Right lobe of liver (tissue), 6 donors: ENCODE data around the gene KRT4. TPM values are rescaled to one million over a fixed set of nuclear protein-coding genes. Genes with fewer than 3 reads are reported as not detected.

Experiments
- ATAC-seq, 4 donors: fragments of 200-7000 bp; cut with Tn5 transposase; one replicate each; pipeline ENCODE4 v1.9.1; 2020; ENCODE audit warnings: mild to moderate bottlenecking in 4 of 4, moderate library complexity in 4 of 4
- DNase-seq, 3 donors: peaks; one replicate each; pipeline ENCODE4 v3.0.0-alpha.2; 2020
- H3K27ac ChIP-seq, 3 donors: fragments of 200-600 bp; one replicate each; pipeline ENCODE4 v1.8.0; 2022
- H3K27me3 ChIP-seq, 2 donors: fragments of 200-600 bp; one replicate each; pipeline ENCODE4 v1.8.0; 2022
- H3K36me3 ChIP-seq, 4 donors: fragments of 200-600 bp; sonication (generic) in 1 of 4; one replicate each; pipeline versions ENCODE4 v1.5.1 to v1.8.0; 2017 to 2022; ENCODE audit warnings: control low read depth in 1 of 4
- H3K4me1 ChIP-seq, 4 donors: fragments of 200-600 bp; sonication (generic) in 1 of 4; one replicate each; pipeline versions ENCODE4 v1.5.1 to v1.8.0; 2017 to 2022; ENCODE audit warnings: control low read depth in 1 of 4
- H3K4me3 ChIP-seq, 3 donors: fragments of 200-600 bp; one replicate each; pipeline ENCODE4 v1.8.0; 2022
- H3K9me3 ChIP-seq, 4 donors: fragments of 200-600 bp; sonication (generic) in 1 of 4; one replicate each; pipeline versions ENCODE4 v1.5.1 to v1.8.0; 2017 to 2022; ENCODE audit warnings: control low read depth in 1 of 4
- CTCF ChIP-seq, 4 donors: fragments of 200-600 bp in 3 of 4; fragments of 450-650 bp in 1 of 4; IDR thresholded peaks; one replicate each; pipeline versions ENCODE4 v1.5.1 to v1.8.0; 2016 to 2022; ENCODE audit warnings: antibody characterized with exemption in 4 of 4, mild to moderate bottlenecking in 2 of 4
- POLR2A ChIP-seq: fragments of 450-650 bp; IDR thresholded peaks from one replicate; pipeline ENCODE4 v1.6.1; 2017; ENCODE audit warnings: antibody characterized with exemption, mild to moderate bottlenecking
- WGBS: methylation state at CpG from one replicate; pipeline ENCODE4 v1.1.6; 2018; ENCODE audit warnings: low coverage, low lambda C conversion rate; ENCODE audit not compliant: insufficient coverage; ENCODE audit errors: missing lambda C conversion rate; 5-methylcytosine and 5-hydroxymethylcytosine counted together
- intact Hi-C, 2 donors: fragments of 100-400 bp; cut with DNase I; formaldehyde crosslinking; loops; one replicate each; pipeline versions ENCODE4 v1.11.2 to v1.14.1; 2022
- total RNA-seq, 6 experiments: library from RNA; depleted of rRNA in 2 of 6; stranded (reverse); fragments of >200 nt in 2 of 6; fragmentation: NEBNext Ultra II Directional in 3 of 6; extraction: Animal tissue kit (Norgen Biotek cat#: 25700) in 3 of 6; gene quantifications; one replicate each; pipeline versions ENCODE4 v1.1.0 to v1.2.4, GENCODE V29; 2016 to 2023
- donor health status: DM: no; HTN: yes; CAD: no.
- donor health status: DM: no; HTN: no; CAD: no.
- donor health status: DM: no; HTN: no; CAD: no.
- donor health status: DM: no; HTN: yes; CAD: no.
- donor health status: DM: no; HTN: yes; CAD: no.

Gene KRT4
- total RNA-seq, 6 experiments from 2014 or later, result not detected

GRCh38 chr12:52828156-52828555, 14.2 kb upstream of the KRT4 start:
- Histone ChIP-seq H3K27me3 (no peaks in the 10 kb centered on the region), H3K4me1 (no peaks in the 10 kb centered on the region), H3K27ac (no peak overlapping the region), H3K36me3 (no peaks in the 10 kb centered on the region), H3K4me3 (no peak overlapping the region), H3K9me3 (no peaks in the 10 kb centered on the region)
- ATAC-seq (no peak), DNase-seq (no peak)
- intact Hi-C loops, result no loop called here
- TF ChIP-seq CTCF (IDR thresholded peaks at IDR 0.05), result no peak
- TF ChIP-seq POLR2A, result no peak

- 73% methylated on average over 4 of the region's 6 CpGs for WGBS
- no peaks in the 10 kb centered on the region for H3K36me3 ChIP-seq
- no peaks in the 10 kb centered on the region for H3K9me3 ChIP-seq
- no peak overlapping the region for H3K27ac ChIP-seq
- H3K4me3 ChIP-seq, result no peak overlapping the region
- DNase-seq (no peak), ATAC-seq (no peak)
- H3K27me3 ChIP-seq, result no peaks in the 10 kb centered on the region
- intact Hi-C loops, result no loop called here
- no peaks in the 10 kb centered on the region for H3K4me1 ChIP-seq
- no peak for TF ChIP-seq POLR2A
- TF ChIP-seq CTCF (IDR thresholded peaks at IDR 0.05), result no peak
Observed at GRCh38 chr12:52827499-52828090, 13.7 kb upstream of the KRT4 start.

GRCh38 chr12:52826611-52827498, 12.9 kb upstream of the KRT4 start:
- Histone ChIP-seq H3K27ac (no peak overlapping the region), H3K4me1 (no peaks in the 10 kb centered on the region), H3K27me3 (no peaks in the 10 kb centered on the region), H3K9me3 (no peaks in the 10 kb centered on the region), H3K36me3 (no peaks in the 10 kb centered on the region), H3K4me3 (no peak overlapping the region)
- no peak for TF ChIP-seq POLR2A
- intact Hi-C loops, result no loop called here
- ATAC-seq (no peak), DNase-seq (no peak)
- WGBS, result 69% methylated on average over 2 of the region's 11 CpGs

GRCh38 chr12:52825961-52826360, 12.0 kb upstream of the KRT4 start:
- H3K27ac ChIP-seq, result no peak overlapping the region
- TF ChIP-seq POLR2A (no peak), CTCF (IDR thresholded peaks at IDR 0.05) (no peak)
- no peaks in the 10 kb centered on the region for H3K4me1 ChIP-seq
- ATAC-seq (no peak), DNase-seq (no peak)
- 68% methylated on average over 4 of the region's 4 CpGs for WGBS
- no peaks in the 10 kb centered on the region for H3K9me3 ChIP-seq
- H3K27me3 ChIP-seq, result no peaks in the 10 kb centered on the region
- no peak overlapping the region for H3K4me3 ChIP-seq
- intact Hi-C loops, result no loop called here
- no peaks in the 10 kb centered on the region for H3K36me3 ChIP-seq

- TF ChIP-seq CTCF (IDR thresholded peaks at IDR 0.05) (no peak), POLR2A (no peak)
- H3K4me3 ChIP-seq, result no peak overlapping the region
- no peaks in the 10 kb centered on the region for H3K4me1 ChIP-seq
- 77% methylated on average over 4 of the region's 5 CpGs for WGBS
- H3K27me3 ChIP-seq, result no peaks in the 10 kb centered on the region
- intact Hi-C loops, result no loop called here
- ATAC-seq (no peak), DNase-seq (no peak)
- no peaks in the 10 kb centered on the region for H3K36me3 ChIP-seq
- no peak overlapping the region for H3K27ac ChIP-seq
- H3K9me3 ChIP-seq, result no peaks in the 10 kb centered on the region
Observed at GRCh38 chr12:52824741-52825410, 11.0 kb upstream of the KRT4 start.
